K562 (cell line): ENCODE measurements around the gene PNPLA8. TPM values are rescaled to one million over a fixed set of nuclear protein-coding genes. Genes with fewer than 3 reads are reported as not detected.

ENCODE experiments used
- ATAC-seq: fragments of 200-7000 bp; cut with Tn5 transposase; 3 replicates; pipeline ENCODE4 v1.9.1; 2020; ENCODE audit warnings: moderate library complexity
- BruUV-seq: library from RNA; stranded (reverse); fragments of 400-500 nt; replicated peaks from 2 replicates; lab custom pipeline; 2021; lab: Mats Ljungman, UMichigan
- CTCF ChIA-PET: fragments of 300-600 bp; formaldehyde crosslinking; extraction: SDS; loops from one replicate; lab custom pipeline; 2021; ENCODE audit warnings: low intra/inter-chr PET ratio; lab: Yijun Ruan, JAX
- POLR2A ChIA-PET: fragments of 300-600, 350-650 bp; sonication (Branson Sonifier 250); formaldehyde crosslinking; extraction: SDS; loops from one replicate; lab custom pipeline; 2021; ENCODE audit warnings: antibody characterized with exemption, inconsistent platforms; lab: Yijun Ruan, JAX
- DNase-seq, 4 experiments: peaks; one replicate each; pipeline versions ENCODE4 v3.0.0 to v3.0.0-alpha.2; 2011 to 2018; ENCODE audit warnings: low spot score in 3 of 4, mixed read lengths in 3 of 4; ENCODE audit errors: extremely low read depth in 1 of 4
- FAIRE-seq: peaks from 2 replicates; lab custom pipeline; 2011; peaks lifted over from hg19 to GRCh38; lab: Jason Lieb, UNC
- H2AFZ ChIP-seq: 2 replicates; pipeline ENCODE4 v1.6.0; 2011; ENCODE audit warnings: low read depth, low read length, control low read depth, inconsistent platforms
- H3K27ac ChIP-seq: fragments of 200-600 bp; 3 replicates; pipeline ENCODE4 v1.8.0; 2011; ENCODE audit warnings: low read depth, mild to moderate bottlenecking, control low read depth, inconsistent platforms, low read length, moderate library complexity, mixed read lengths; ENCODE audit errors: extremely low read depth
- H3K27me3 ChIP-seq, 2 experiments: fragments of 300-600 bp in 1 of 2; 2 replicates in 1 of 2; 3 replicates in 1 of 2; pipeline versions ENCODE4 v1.6.0 to v1.8.0; 2011; ENCODE audit warnings: inconsistent platforms in 2 of 2, low read length in 2 of 2, mild to moderate bottlenecking in 1 of 2, mixed read lengths in 1 of 2, moderate library complexity in 1 of 2; ENCODE audit not compliant: control insufficient read depth in 2 of 2, insufficient read depth in 2 of 2
- H3K36me3 ChIP-seq: fragments of 300-600 bp; 3 replicates; pipeline ENCODE4 v1.8.0; 2011; ENCODE audit warnings: mild to moderate bottlenecking, low read length, inconsistent platforms; ENCODE audit not compliant: control insufficient read depth, insufficient read depth
- H3K4me1 ChIP-seq, 2 experiments: fragments of 200-600 bp in 1 of 2; replicated peaks in 1 of 2; 2 replicates in 1 of 2; 3 replicates in 1 of 2; pipeline versions ENCODE4 v1.5.1 to v1.8.0; 2011; ENCODE audit warnings: inconsistent platforms in 2 of 2, low read length in 2 of 2, mild to moderate bottlenecking in 1 of 2, mixed read lengths in 1 of 2, moderate library complexity in 1 of 2; ENCODE audit not compliant: control insufficient read depth in 2 of 2, insufficient read depth in 2 of 2
- H3K4me2 ChIP-seq: 2 replicates; pipeline ENCODE4 v1.6.1; 2011; ENCODE audit warnings: low read length, control low read depth, inconsistent platforms, mixed read lengths; ENCODE audit not compliant: insufficient read depth
- H3K4me3 ChIP-seq: fragments of 200-600 bp; sonication (generic), shearing (Covaris generic); 2 replicates; pipeline ENCODE4 v1.5.1; 2016; ENCODE audit warnings: control low read depth, inconsistent platforms
- H3K79me2 ChIP-seq: fragments of 200-600 bp; 3 replicates; pipeline ENCODE4 v1.8.0; 2011; ENCODE audit warnings: low read length, inconsistent platforms; ENCODE audit not compliant: control insufficient read depth, insufficient read depth
- H3K9ac ChIP-seq, 2 experiments: 2 replicates each; pipeline versions ENCODE4 v1.6.0 to v1.6.1; 2011; ENCODE audit warnings: low read depth in 2 of 2, low read length in 2 of 2, control low read depth in 1 of 2, inconsistent platforms in 1 of 2, mild to moderate bottlenecking in 1 of 2, mixed read lengths in 1 of 2; ENCODE audit not compliant: insufficient read depth in 1 of 2
- H3K9me1 ChIP-seq: one replicate; pipeline ENCODE4 v1.6.0; 2011; ENCODE audit warnings: inconsistent platforms, mild to moderate bottlenecking, low read length, moderate library complexity; ENCODE audit not compliant: control insufficient read depth, insufficient read depth
- H3K9me3 ChIP-seq: replicated peaks from 2 replicates; pipeline ENCODE4 v1.5.1; 2011; ENCODE audit warnings: low read depth, low read length, inconsistent platforms; ENCODE audit not compliant: control insufficient read depth, insufficient read depth
- H4K20me1 ChIP-seq: replicated peaks from 2 replicates; pipeline ENCODE4 v1.6.1; 2011; ENCODE audit warnings: low read length, inconsistent platforms, mixed read lengths; ENCODE audit not compliant: control insufficient read depth, insufficient read depth
- C11orf30 ChIP-seq: fragments of 450-650 bp; IDR thresholded peaks from 2 replicates; pipeline ENCODE4 v1.6.1; 2016; ENCODE audit warnings: low read depth, mild to moderate bottlenecking
- JUN ChIP-seq, 2 experiments: sonication (generic) in 1 of 2; formaldehyde crosslinking in 1 of 2; IDR thresholded peaks; 2 replicates each; pipeline versions ENCODE4 v1.6.1 to v1.8.0; 2012 to 2022; ENCODE audit warnings: borderline replicate concordance in 2 of 2, mild to moderate bottlenecking in 2 of 2, improper control_type of control experiment in 1 of 2, low read depth in 1 of 2, low read length in 1 of 2, missing genetic modification reagents in 1 of 2
- MAFG ChIP-seq: fragments of 450-650 bp; conservative IDR thresholded peaks from 2 replicates; pipeline ENCODE4 v1.6.1; 2016; ENCODE audit warnings: missing genetic modification characterization, missing compliant biosample characterization
- TOE1 ChIP-seq, 2 experiments: fragments of 450-650 bp in 1 of 2; sonication (generic) in 1 of 2; formaldehyde crosslinking in 1 of 2; IDR thresholded peaks; 2 replicates each; pipeline versions ENCODE4 v1.7.1 to v1.8.0; 2016 to 2022; ENCODE audit warnings: borderline replicate concordance in 2 of 2, mild to moderate bottlenecking in 2 of 2, antibody characterized with exemption in 1 of 2, inconsistent platforms in 1 of 2, low read depth in 1 of 2, missing genetic modification reagents in 1 of 2, moderate library complexity in 1 of 2
- U2AF2 ChIP-seq: fragments of 200-400 bp; formaldehyde crosslinking; optimal IDR thresholded peaks from 2 replicates; pipeline ENCODE3; 2017; ENCODE audit warnings: low read depth, mild to moderate bottlenecking, low read length
- ZBTB26 ChIP-seq: fragments of 450-650 bp; formaldehyde crosslinking; IDR thresholded peaks from 2 replicates; pipeline ENCODE4 v1.4.0; 2022; ENCODE audit warnings: missing genetic modification characterization
- ZBTB8A ChIP-seq: fragments of 450-650 bp; IDR thresholded peaks from 2 replicates; pipeline ENCODE4 v1.6.1; 2018; ENCODE audit warnings: mild to moderate bottlenecking, moderate library complexity; ENCODE audit not compliant: partially characterized antibody
- ZNF143 ChIP-seq: sonication (generic); formaldehyde crosslinking; IDR thresholded peaks from 2 replicates; pipeline ENCODE4 v1.9.0; 2022; ENCODE audit warnings: mild to moderate bottlenecking, missing genetic modification reagents
- ZNF316 ChIP-seq: fragments of 450-650 bp; IDR thresholded peaks from 2 replicates; pipeline ENCODE4 v1.6.1; 2016
- WGBS: fragments of 100-300 bp; shearing (Covaris generic); methylation state at CpG from one replicate; pipeline ENCODE4 v1.1.6; 2016; ENCODE audit warnings: low coverage, mixed read lengths; ENCODE audit not compliant: insufficient coverage; ENCODE audit errors: missing lambda C conversion rate; 5-methylcytosine and 5-hydroxymethylcytosine counted together
- in situ Hi-C: fragments of 300-500 bp; cut with MboI; formaldehyde crosslinking; loops from 4 replicates; pipeline ENCODE4 v1.15.0; 2018; ENCODE audit warnings: inconsistent platforms, mixed read lengths
- intact Hi-C: fragments of 100-400 bp; cut with micrococcal nuclease; formaldehyde crosslinking; loops from 2 replicates; pipeline ENCODE4 v1.14.2; 2022
- polyA plus RNA-seq, 8 experiments: library from polyadenylated mRNA; depleted of rRNA in 4 of 8; stranded (reverse) in 5 of 8; unstranded in 3 of 8; fragments of >200 nt; fragmentation: Nextera tagmentation in 2 of 8; fragmentation: Illumina TruSeq in 1 of 8; extraction: Ambion mirVana in 2 of 8; extraction: Trizol in 1 of 8; gene quantifications; 2 replicates each; pipeline versions ENCODE4 v1.2.1 to v1.2.3, GENCODE V29; 2011 to 2014; ENCODE audit warnings: inconsistent platforms in 1 of 8, missing spikeins in 1 of 8
- total RNA-seq, 7 experiments: library from RNA; depleted of rRNA in 6 of 7; stranded (reverse); fragments of >200 nt in 6 of 7; fragmentation: Illumina TruSeq in 2 of 7; extraction: Trizol in 2 of 7; gene quantifications; 2 replicates each; pipeline versions ENCODE4 v1.2.1 to v1.2.3, GENCODE V29; 2011 to 2021; ENCODE audit warnings: low replicate concordance in 1 of 7
- TF ChIP-seq, protein P1 (sequence below): sonication (generic); formaldehyde crosslinking; IDR thresholded peaks from 2 replicates; pipeline ENCODE4 v1.8.0; 2023; ENCODE audit warnings: missing genetic modification reagents, mild to moderate bottlenecking, borderline replicate concordance

PNPLA8 gene
- total and polyA plus RNA-seq, 9 of the 15 experiments (the other 6 are each of a cell fraction or from before 2014, with no cell fraction given): 12.8 to 27.6 (median 16.3) TPM

- Histone ChIP-seq H3K36me3 (0 out of 3 replicates have a peak, but pooled peaks cover 4% of the 10 kb centered on the region), H3K4me3 (no peak overlapping the region), H3K9ac (no peak overlapping the region), H4K20me1 (peaks cover 6% of the 10 kb centered on the region; the same call in 1 of the 2 replicates)
- no TSS peak for BruUV-seq
- TF ChIP-seq C11orf30: peak; percentile 63
- peak; percentile 79 for TF ChIP-seq ZNF316
- no peak for TF ChIP-seq TOE1 (IDR thresholded peaks at IDR 0.05; ENCODE audit: borderline replicate concordance)
- no peak for TF ChIP-seq TOE1 (CRISPR knock-in tag; IDR thresholded peaks at IDR 0.05; ENCODE audit: borderline replicate concordance, low read depth)
- TF ChIP-seq JUN (IDR thresholded peaks at IDR 0.05; ENCODE audit: borderline replicate concordance, low read depth, low read length): no peak
- no peak for TF ChIP-seq JUN (CRISPR knock-in tag; IDR thresholded peaks at IDR 0.05; ENCODE audit: borderline replicate concordance)
- TF ChIP-seq, protein P1, sequence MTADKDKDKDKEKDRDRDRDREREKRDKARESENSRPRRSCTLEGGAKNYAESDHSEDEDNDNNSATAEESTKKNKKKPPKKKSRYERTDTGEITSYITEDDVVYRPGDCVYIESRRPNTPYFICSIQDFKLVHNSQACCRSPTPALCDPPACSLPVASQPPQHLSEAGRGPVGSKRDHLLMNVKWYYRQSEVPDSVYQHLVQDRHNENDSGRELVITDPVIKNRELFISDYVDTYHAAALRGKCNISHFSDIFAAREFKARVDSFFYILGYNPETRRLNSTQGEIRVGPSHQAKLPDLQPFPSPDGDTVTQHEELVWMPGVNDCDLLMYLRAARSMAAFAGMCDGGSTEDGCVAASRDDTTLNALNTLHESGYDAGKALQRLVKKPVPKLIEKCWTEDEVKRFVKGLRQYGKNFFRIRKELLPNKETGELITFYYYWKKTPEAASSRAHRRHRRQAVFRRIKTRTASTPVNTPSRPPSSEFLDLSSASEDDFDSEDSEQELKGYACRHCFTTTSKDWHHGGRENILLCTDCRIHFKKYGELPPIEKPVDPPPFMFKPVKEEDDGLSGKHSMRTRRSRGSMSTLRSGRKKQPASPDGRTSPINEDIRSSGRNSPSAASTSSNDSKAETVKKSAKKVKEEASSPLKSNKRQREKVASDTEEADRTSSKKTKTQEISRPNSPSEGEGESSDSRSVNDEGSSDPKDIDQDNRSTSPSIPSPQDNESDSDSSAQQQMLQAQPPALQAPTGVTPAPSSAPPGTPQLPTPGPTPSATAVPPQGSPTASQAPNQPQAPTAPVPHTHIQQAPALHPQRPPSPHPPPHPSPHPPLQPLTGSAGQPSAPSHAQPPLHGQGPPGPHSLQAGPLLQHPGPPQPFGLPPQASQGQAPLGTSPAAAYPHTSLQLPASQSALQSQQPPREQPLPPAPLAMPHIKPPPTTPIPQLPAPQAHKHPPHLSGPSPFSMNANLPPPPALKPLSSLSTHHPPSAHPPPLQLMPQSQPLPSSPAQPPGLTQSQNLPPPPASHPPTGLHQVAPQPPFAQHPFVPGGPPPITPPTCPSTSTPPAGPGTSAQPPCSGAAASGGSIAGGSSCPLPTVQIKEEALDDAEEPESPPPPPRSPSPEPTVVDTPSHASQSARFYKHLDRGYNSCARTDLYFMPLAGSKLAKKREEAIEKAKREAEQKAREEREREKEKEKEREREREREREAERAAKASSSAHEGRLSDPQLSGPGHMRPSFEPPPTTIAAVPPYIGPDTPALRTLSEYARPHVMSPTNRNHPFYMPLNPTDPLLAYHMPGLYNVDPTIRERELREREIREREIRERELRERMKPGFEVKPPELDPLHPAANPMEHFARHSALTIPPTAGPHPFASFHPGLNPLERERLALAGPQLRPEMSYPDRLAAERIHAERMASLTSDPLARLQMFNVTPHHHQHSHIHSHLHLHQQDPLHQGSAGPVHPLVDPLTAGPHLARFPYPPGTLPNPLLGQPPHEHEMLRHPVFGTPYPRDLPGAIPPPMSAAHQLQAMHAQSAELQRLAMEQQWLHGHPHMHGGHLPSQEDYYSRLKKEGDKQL (CRISPR knock-in tag): no peak
- TF ChIP-seq ZBTB8A: no peak
- no peak for TF ChIP-seq ZNF143 (CRISPR knock-in tag)
- peak; percentile 17; the same call in 1 of the 2 replicates for TF ChIP-seq MAFG
- TF ChIP-seq ZBTB26: no peak
- TF ChIP-seq U2AF2: no peak
- TF ChIP-seq, all 486 proteins: peak for 3
- H3K9me3 ChIP-seq: no peaks in the 10 kb centered on the region
- no peaks in the 10 kb centered on the region for H3K9me1 ChIP-seq
- no peak overlapping the region for H2AFZ ChIP-seq
- 89% methylated on average over 2 of the region's 2 CpGs for WGBS
- no peak for FAIRE-seq
- POLR2A ChIA-PET: interaction anchor here (1.3 to 2.1 kb wide), 2 partner anchors 10 to 46 kb away, joined by 3 to 11 read pairs; no protein-coding TSS in a partner anchor
- CTCF ChIA-PET: no interaction called here
- H3K4me1 ChIP-seq: peaks cover 11 to 23% of the 10 kb centered on the region in 2 experiments; a peak in 4 of 5 replicates
- no peak overlapping the region for H3K4me2 ChIP-seq
- peaks cover 40% of the 10 kb centered on the region for H3K79me2 ChIP-seq
- no peak for ATAC-seq
- no peaks in the 10 kb centered on the region for H3K27me3 ChIP-seq
- in situ Hi-C loops (no loop called here), intact Hi-C loops (no loop called here)
- H3K27ac ChIP-seq: no peak overlapping the region
- DNase-seq: no peak
These were observed 3.2 kb downstream of the PNPLA8 start for GRCh38 chr7:108522780-108523179.
